H9 (cell line): ENCODE results near the gene MRPL34. TPM values are rescaled to one million over a fixed set of nuclear protein-coding genes. Genes with fewer than 3 reads are reported as not detected.

Experiments used
- DNase-seq: peaks from one replicate; pipeline ENCODE4 v3.0.0-alpha.2; 2017
- H2AFZ ChIP-seq: one replicate; pipeline ENCODE4 v1.6.1; 2013; ENCODE audit warnings: mild to moderate bottlenecking, low read length, control low read depth, moderate library complexity
- H2AK5ac ChIP-seq: 2 replicates; pipeline ENCODE4 v1.6.1; 2013; ENCODE audit warnings: low read length, control low read depth, mixed read lengths; ENCODE audit not compliant: insufficient read length
- H2BK120ac ChIP-seq: one replicate; pipeline ENCODE4 v1.6.1; 2013; ENCODE audit warnings: low read depth, mild to moderate bottlenecking, low read length, control low read depth, inconsistent platforms; ENCODE audit not compliant: poor library complexity, severe bottlenecking
- H2BK12ac ChIP-seq: 2 replicates; pipeline ENCODE4 v1.6.1; 2013; ENCODE audit warnings: low read length, control low read depth, mixed read lengths, low read depth; ENCODE audit not compliant: insufficient read length
- H2BK15ac ChIP-seq: 2 replicates; pipeline ENCODE4 v1.6.1; 2013; ENCODE audit warnings: low read depth, low read length, control low read depth
- H2BK20ac ChIP-seq: one replicate; pipeline ENCODE4 v1.6.1; 2013; ENCODE audit warnings: low read depth, mild to moderate bottlenecking, low read length, control low read depth, inconsistent platforms; ENCODE audit not compliant: poor library complexity, severe bottlenecking
- H2BK5ac ChIP-seq: 2 replicates; pipeline ENCODE4 v1.6.1; 2013; ENCODE audit warnings: low read length, control low read depth, mixed read lengths; ENCODE audit not compliant: insufficient read length
- H3K14ac ChIP-seq: 2 replicates; pipeline ENCODE4 v1.6.1; 2013; ENCODE audit warnings: low read length, control low read depth; ENCODE audit not compliant: insufficient read depth
- H3K18ac ChIP-seq: 2 replicates; pipeline ENCODE4 v1.6.1; 2013; ENCODE audit warnings: low read depth, mild to moderate bottlenecking, mixed read lengths, low read length, control low read depth; ENCODE audit not compliant: insufficient read length
- H3K23ac ChIP-seq: 2 replicates; pipeline ENCODE4 v1.6.1; 2013; ENCODE audit warnings: low read length, control low read depth, mixed read lengths, low read depth; ENCODE audit not compliant: insufficient read length
- H3K23me2 ChIP-seq: 2 replicates; pipeline ENCODE4 v1.6.1; 2013; ENCODE audit warnings: low read depth, mild to moderate bottlenecking, mixed read lengths, low read length, control low read depth; ENCODE audit not compliant: insufficient read length, poor library complexity, severe bottlenecking
- H3K27ac ChIP-seq: 2 replicates; pipeline ENCODE4 v1.5.1; 2013; ENCODE audit warnings: low read length, control low read depth, mixed read lengths, low read depth; ENCODE audit not compliant: insufficient read length
- H3K27me3 ChIP-seq: 2 replicates; pipeline ENCODE4 v1.6.1; 2013; ENCODE audit warnings: low read length, control low read depth, inconsistent platforms; ENCODE audit not compliant: insufficient read depth
- H3K4ac ChIP-seq: 2 replicates; pipeline ENCODE4 v1.6.1; 2013; ENCODE audit warnings: low read depth, mild to moderate bottlenecking, control low read depth, inconsistent platforms, low read length, moderate library complexity
- H3K4me1 ChIP-seq: 2 replicates; pipeline ENCODE4 v1.6.1; 2013; ENCODE audit warnings: low read length, control low read depth, inconsistent platforms; ENCODE audit not compliant: insufficient read depth
- H3K4me2 ChIP-seq: 2 replicates; pipeline ENCODE4 v1.6.1; 2013; ENCODE audit warnings: low read length, control low read depth, mixed read lengths; ENCODE audit not compliant: insufficient read length, insufficient read depth
- H3K56ac ChIP-seq: 2 replicates; pipeline ENCODE4 v1.6.1; 2013; ENCODE audit warnings: low read depth, mild to moderate bottlenecking, mixed read lengths, low read length, control low read depth; ENCODE audit not compliant: insufficient read length
- H3K79me1 ChIP-seq: 2 replicates; pipeline ENCODE4 v1.6.1; 2013; ENCODE audit warnings: low read depth, mild to moderate bottlenecking, moderate library complexity, low read length, control low read depth, inconsistent platforms; ENCODE audit not compliant: insufficient read depth, poor library complexity, severe bottlenecking
- H3K79me2 ChIP-seq: 2 replicates; pipeline ENCODE4 v1.6.1; 2013; ENCODE audit warnings: low read length, control low read depth, inconsistent platforms; ENCODE audit not compliant: insufficient read depth
- H3K9ac ChIP-seq: 2 replicates; pipeline ENCODE4 v1.6.1; 2013; ENCODE audit warnings: low read length, control low read depth, mixed read lengths; ENCODE audit not compliant: insufficient read length; ENCODE audit errors: extremely low read depth
- H3K9me3 ChIP-seq: one replicate; pipeline ENCODE4 v1.6.1; 2013; ENCODE audit warnings: low read depth, low read length, inconsistent platforms; ENCODE audit not compliant: control insufficient read depth
- H3T11ph ChIP-seq: one replicate; pipeline ENCODE4 v1.6.1; 2013; ENCODE audit warnings: mild to moderate bottlenecking, low read length, control low read depth, inconsistent platforms
- H4K20me1 ChIP-seq: one replicate; pipeline ENCODE4 v1.6.1; 2013; ENCODE audit not compliant: control insufficient read depth, insufficient read length, insufficient read depth
- H4K5ac ChIP-seq: 2 replicates; pipeline ENCODE4 v1.6.1; 2013; ENCODE audit warnings: low read depth, mild to moderate bottlenecking, mixed read lengths, low read length, control low read depth; ENCODE audit not compliant: insufficient read length
- H4K8ac ChIP-seq: replicated peaks from 2 replicates; pipeline ENCODE4 v1.6.1; 2013; ENCODE audit warnings: low read length, control low read depth, mixed read lengths, low read depth; ENCODE audit not compliant: insufficient read length
- H4K91ac ChIP-seq: 2 replicates; pipeline ENCODE4 v1.6.1; 2013; ENCODE audit warnings: low read depth, mild to moderate bottlenecking, moderate library complexity, mixed read lengths, low read length, control low read depth; ENCODE audit not compliant: insufficient read length
- H3K27ac Mint-ChIP-seq, 3 experiments: 2 replicates in 2 of 3; 3 replicates in 1 of 3; pipeline ENCODE4 v1.8.0; 2020 to 2021; ENCODE audit warnings: mixed read lengths in 3 of 3, mild to moderate bottlenecking in 1 of 3, moderate library complexity in 1 of 3
- H3K27me3 Mint-ChIP-seq: 2 replicates; pipeline ENCODE4 v1.8.0; 2021; ENCODE audit warnings: low read depth, mild to moderate bottlenecking, moderate library complexity, mixed read lengths
- H3K36me3 Mint-ChIP-seq, 3 experiments: 2 replicates in 2 of 3; 3 replicates in 1 of 3; pipeline ENCODE4 v1.8.0; 2020 to 2021; ENCODE audit warnings: low read depth in 3 of 3, mixed read lengths in 3 of 3; ENCODE audit not compliant: insufficient read depth in 1 of 3
- H3K4me1 Mint-ChIP-seq, 2 experiments: 2 replicates each; pipeline ENCODE4 v1.8.0; 2020; ENCODE audit warnings: mixed read lengths in 2 of 2
- H3K4me3 Mint-ChIP-seq, 2 experiments: 2 replicates in 1 of 2; 3 replicates in 1 of 2; pipeline ENCODE4 v1.8.0; 2020 to 2021; ENCODE audit warnings: mild to moderate bottlenecking in 2 of 2, mixed read lengths in 2 of 2, moderate library complexity in 1 of 2
- H3K9me3 Mint-ChIP-seq, 2 experiments: 2 replicates in 1 of 2; 3 replicates in 1 of 2; pipeline ENCODE4 v1.8.0; 2020; ENCODE audit warnings: mild to moderate bottlenecking in 2 of 2, mixed read lengths in 2 of 2, moderate library complexity in 1 of 2
- CTCF ChIP-seq: fragments of 200-600 bp; sonication (generic); conservative IDR thresholded peaks from 3 replicates; pipeline ENCODE4 v1.8.0; 2021; ENCODE audit warnings: antibody characterized with exemption, mild to moderate bottlenecking
- WGBS: extraction: QIAGEN DNeasy Blood & Tissue Kit; methylation state at CpG from one replicate; pipeline ENCODE4 v1.1.7; 2013; ENCODE audit warnings: missing lambda C conversion rate, low lambda C conversion rate, mixed read lengths; ENCODE audit not compliant: insufficient read length; ENCODE audit errors: extremely low coverage; 5-methylcytosine and 5-hydroxymethylcytosine counted together
- total RNA-seq: library from RNA; stranded (reverse); gene quantifications from 2 replicates; pipeline ENCODE4 v1.2.1, GENCODE V29; 2021

The MRPL34 gene
- total RNA-seq, 1 experiment from 2014 or later: 84.6 TPM

DNA sequence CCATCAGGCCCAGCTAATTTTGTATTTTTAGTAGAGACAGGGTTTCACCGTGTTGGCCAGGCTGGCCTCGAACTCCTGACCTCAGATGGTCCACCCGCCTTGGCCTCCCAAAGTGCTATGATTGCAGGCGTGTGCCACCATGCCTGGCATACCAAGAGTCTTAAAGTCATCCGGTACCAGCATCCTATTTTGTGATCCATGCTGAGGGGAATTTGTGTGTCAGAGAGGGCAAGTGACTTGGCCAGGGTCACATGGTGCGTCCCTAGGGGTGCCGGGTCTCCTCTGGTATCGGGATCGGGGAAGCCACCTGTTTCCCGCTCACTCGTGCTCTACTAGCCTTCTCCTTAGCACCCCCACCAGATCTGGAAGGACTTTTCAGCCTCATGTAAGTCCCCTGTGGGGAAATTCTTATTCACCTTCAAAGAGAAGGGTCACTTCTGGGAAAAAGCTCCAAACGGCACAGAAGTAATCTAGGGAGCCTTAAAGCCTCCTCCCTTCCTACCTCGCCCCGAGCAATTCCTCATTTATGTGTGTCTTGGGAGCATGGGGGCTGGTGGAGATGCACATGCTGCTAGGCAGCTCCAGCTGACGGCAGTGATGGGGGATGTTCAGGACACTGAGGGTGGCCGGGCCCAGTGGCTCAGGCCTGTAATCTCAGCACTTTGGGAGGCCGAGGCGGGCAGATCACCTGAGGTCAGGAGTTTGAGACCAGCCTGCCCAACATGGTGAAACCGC lies 30.1 kb upstream of the MRPL34 start:
- Histone ChIP-seq H3K4me1 (no peaks in the 10 kb centered on the region), H4K8ac (no peak overlapping the region), H3K27me3 (no peaks in the 10 kb centered on the region), H3K79me1 (no peaks in the 10 kb centered on the region), H4K91ac (no peak overlapping the region), H4K5ac (no peak overlapping the region), H3K27ac (no peak overlapping the region), H3K14ac (no peak overlapping the region), H4K20me1 (no peaks in the 10 kb centered on the region), H3K23ac (no peak overlapping the region), H2AFZ (no peak overlapping the region), H3K4ac (no peak overlapping the region), H3K9ac (no peak overlapping the region), H2BK15ac (no peak overlapping the region), H2AK5ac (no peak overlapping the region), H2BK120ac (no peak overlapping the region), H3K23me2 (peaks cover 2% of the 10 kb centered on the region), H3K4me2 (no peak overlapping the region), H3K56ac (no peak overlapping the region), H3K18ac (no peak overlapping the region), H2BK12ac (no peak overlapping the region), H3K9me3 (no peaks in the 10 kb centered on the region), H3T11ph (no peak overlapping the region), H2BK5ac (no peak overlapping the region), H2BK20ac (no peak overlapping the region), H3K79me2 (no peaks in the 10 kb centered on the region)
- Mint-ChIP-seq H3K4me1 (no peaks in the 10 kb centered on the region), H3K27me3 (no peaks in the 10 kb centered on the region), H3K4me3 (no peak overlapping the region), H3K27ac (peak overlapping the region in 2 of 3 experiments; percentile 34 to 57; a peak in 1 of 7 replicates), H3K9me3 (no peaks in the 10 kb centered on the region), H3K36me3 (peaks cover 38 to 67% (median 65%) of the 10 kb centered on the region in 3 experiments; a peak in 6 of 7 replicates)
- no peak for TF ChIP-seq CTCF
- no peak for DNase-seq
- no CpG with 5 or more reads among the region's 19 CpGs for WGBS
